Loucy (cell line): ENCODE results near the gene DEFB132.

Experiments used
- CTCF ChIP-seq: fragments of 200-600 bp; sonication (generic); conservative IDR thresholded peaks from 2 replicates; pipeline ENCODE4 v1.5.1; 2014; ENCODE audit warnings: mild to moderate bottlenecking, antibody characterized with exemption, low read length
- EZH2phosphoT487 ChIP-seq: fragments of 200-600 bp; IDR thresholded peaks from 2 replicates; pipeline ENCODE4 v1.6.1; 2018; ENCODE audit warnings: antibody characterized with exemption, mild to moderate bottlenecking, moderate library complexity, borderline replicate concordance

GRCh38 chr20:266596-267562 is 9.4 kb downstream of the DEFB132 start:
- peak; percentile 92 for TF ChIP-seq CTCF
- no peak for TF ChIP-seq EZH2phosphoT487
